Effector memory CD4-positive, alpha-beta T cell (primary cell): ENCODE data around the gene OTULINL.

Source experiments
- DNase-seq, 3 donors: peaks; one replicate each; pipeline ENCODE4 v3.0.0-alpha.2; 2020
- H3K27ac ChIP-seq: 2 replicates; pipeline ENCODE4 v1.7.0; 2013; ENCODE audit warnings: mild to moderate bottlenecking, low read length, moderate library complexity; ENCODE audit not compliant: insufficient read depth, poor library complexity, severe bottlenecking
- H3K27me3 ChIP-seq: replicated peaks from 2 replicates; pipeline ENCODE4 v1.7.0; 2013; ENCODE audit warnings: mild to moderate bottlenecking, low read length; ENCODE audit not compliant: insufficient read depth, control insufficient read depth, poor library complexity, severe bottlenecking
- H3K36me3 ChIP-seq: 2 replicates; pipeline ENCODE4 v1.7.0; 2013; ENCODE audit warnings: mild to moderate bottlenecking, low read length, moderate library complexity; ENCODE audit not compliant: control insufficient read depth, insufficient read depth
- H3K4me1 ChIP-seq: 2 replicates; pipeline ENCODE4 v1.7.0; 2013; ENCODE audit warnings: low read length, mild to moderate bottlenecking; ENCODE audit not compliant: control insufficient read depth, insufficient read depth, poor library complexity, severe bottlenecking
- H3K4me3 ChIP-seq: 2 replicates; pipeline ENCODE4 v1.7.0; 2013; ENCODE audit warnings: low read length, low read depth, mild to moderate bottlenecking; ENCODE audit not compliant: insufficient read depth, poor library complexity, severe bottlenecking
- H3K9me3 ChIP-seq: 2 replicates; pipeline ENCODE4 v1.7.0; 2013; ENCODE audit warnings: mild to moderate bottlenecking, low read length, moderate library complexity; ENCODE audit not compliant: control insufficient read depth

OTULINL gene

DNA sequence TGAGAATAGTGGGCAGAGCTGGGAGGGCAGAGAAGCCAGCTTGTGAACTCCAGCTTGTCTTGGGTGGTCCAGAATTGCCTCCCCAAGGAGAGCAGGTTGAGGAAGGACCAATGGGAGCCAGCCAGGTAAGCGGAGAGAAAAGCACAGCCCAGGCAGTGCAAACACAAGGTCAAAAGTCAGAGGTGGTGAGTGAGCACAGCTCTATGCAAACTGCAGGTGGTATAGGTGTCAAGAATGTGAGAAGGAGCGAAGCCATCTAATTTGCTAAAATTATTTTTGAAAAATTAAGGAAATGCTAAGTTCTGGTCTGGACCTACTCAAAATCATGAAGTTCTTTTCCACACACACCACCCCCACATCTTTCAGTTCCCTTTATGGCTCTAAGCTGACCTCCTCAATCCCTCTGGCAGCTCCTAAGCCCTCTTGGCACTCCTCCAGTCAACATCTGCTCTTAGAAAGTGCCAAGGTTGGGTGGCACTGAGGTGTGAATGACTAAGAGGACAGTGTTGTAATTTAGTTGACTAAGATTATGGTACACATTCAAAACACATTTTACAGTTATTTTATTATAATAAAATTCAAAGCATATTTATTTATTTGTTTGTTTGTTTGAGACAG lies 6.6 kb upstream of the OTULINL start:
- no peaks in the 10 kb centered on the region for H3K9me3 ChIP-seq
- H3K27me3 ChIP-seq, result no peaks in the 10 kb centered on the region
- no peaks in the 10 kb centered on the region for H3K36me3 ChIP-seq
- no peak for DNase-seq
- H3K27ac ChIP-seq, result no peak overlapping the region
- H3K4me3 ChIP-seq, result no peak overlapping the region
- H3K4me1 ChIP-seq, result no peaks in the 10 kb centered on the region

DNA sequence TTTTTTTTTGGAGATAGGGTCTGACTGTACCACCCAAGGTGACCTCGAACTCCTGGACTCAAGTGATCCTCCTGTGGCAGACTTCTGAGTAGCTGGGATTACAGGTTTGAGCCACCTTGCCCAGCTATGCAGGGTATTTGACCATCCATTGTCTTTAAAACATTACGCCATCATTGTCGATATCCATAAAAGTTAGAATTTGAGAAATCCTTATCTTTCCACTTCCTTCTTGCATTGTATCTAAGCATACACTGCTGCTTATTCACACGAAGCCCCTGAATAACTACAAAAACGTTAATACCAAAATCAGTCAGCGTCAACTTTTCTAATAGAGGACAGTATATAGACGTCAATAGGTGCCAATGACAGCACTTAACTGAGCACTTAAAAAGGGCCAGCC lies 5.4 kb upstream of the OTULINL start:
- H3K4me3 ChIP-seq, result no peak overlapping the region
- no peaks in the 10 kb centered on the region for H3K27me3 ChIP-seq
- no peak overlapping the region for H3K27ac ChIP-seq
- H3K36me3 ChIP-seq, result no peaks in the 10 kb centered on the region
- no peaks in the 10 kb centered on the region for H3K9me3 ChIP-seq
- no peaks in the 10 kb centered on the region for H3K4me1 ChIP-seq
- no peak for DNase-seq

DNA sequence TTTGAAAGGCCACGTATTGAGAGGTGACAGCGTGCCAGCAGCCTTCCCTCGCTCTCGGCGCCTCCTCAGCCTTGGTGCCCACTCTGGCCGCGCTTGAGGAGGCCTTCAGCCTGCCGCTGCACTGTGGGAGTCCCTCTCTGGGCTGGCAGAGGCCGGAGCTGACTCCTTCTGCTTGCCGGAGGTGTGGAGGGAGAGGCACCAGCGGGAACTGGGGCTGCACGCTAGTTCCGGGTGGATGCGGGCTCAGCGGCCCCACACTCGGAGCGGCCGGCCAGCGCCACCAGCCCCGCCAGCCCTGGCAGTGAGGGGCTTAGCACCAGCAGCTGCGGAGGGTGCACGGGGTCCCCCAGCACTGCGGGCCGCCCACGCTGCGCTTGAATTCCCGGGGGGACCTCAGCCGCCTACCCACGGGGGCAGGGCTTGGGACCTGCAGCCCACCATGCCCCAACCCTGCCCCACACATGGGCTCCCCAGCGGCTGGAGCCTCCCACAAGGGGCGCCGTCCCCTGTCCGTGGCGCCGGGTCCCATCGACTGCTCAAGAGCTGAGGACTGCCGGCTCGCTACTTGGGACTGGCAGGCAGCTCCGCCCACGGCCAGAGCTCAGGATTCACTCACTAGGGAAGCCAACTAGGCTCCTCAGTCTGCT lies 4.4 kb upstream of the OTULINL start:
- Histone ChIP-seq H3K27me3 (no peaks in the 10 kb centered on the region), H3K36me3 (no peaks in the 10 kb centered on the region)

DNA sequence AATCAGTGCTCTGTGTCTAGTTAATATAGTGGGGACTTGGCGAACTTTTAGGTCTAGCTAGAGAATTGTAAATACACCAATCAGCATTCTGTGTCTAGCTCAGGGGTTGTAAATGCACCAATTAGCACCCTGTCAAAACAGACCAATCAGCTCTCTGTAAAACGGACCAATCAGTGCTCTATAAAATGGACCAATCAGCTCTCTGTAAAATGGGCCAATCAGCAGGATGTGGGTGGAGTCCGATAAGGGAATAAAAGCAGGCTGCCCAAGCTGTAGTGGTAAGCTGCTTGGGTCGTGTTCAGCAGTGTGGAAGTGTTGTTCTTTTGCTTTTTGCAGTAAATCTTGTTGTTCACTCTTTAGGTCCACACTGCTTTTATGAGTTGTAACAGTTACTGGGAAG lies 3.6 kb upstream of the OTULINL start:
- Histone ChIP-seq H3K36me3 (no peaks in the 10 kb centered on the region), H3K27ac (no peak overlapping the region), H3K9me3 (no peaks in the 10 kb centered on the region), H3K4me3 (no peak overlapping the region), H3K4me1 (no peaks in the 10 kb centered on the region), H3K27me3 (no peaks in the 10 kb centered on the region)
- DNase-seq, result no peak

More for the DNA sequence above, 4.4 kb upstream of the OTULINL start:
- H3K4me3 ChIP-seq, result no peak overlapping the region
- no peak for DNase-seq
- H3K27ac ChIP-seq, result no peak overlapping the region
- H3K4me1 ChIP-seq, result no peaks in the 10 kb centered on the region
- H3K9me3 ChIP-seq, result no peaks in the 10 kb centered on the region

DNA sequence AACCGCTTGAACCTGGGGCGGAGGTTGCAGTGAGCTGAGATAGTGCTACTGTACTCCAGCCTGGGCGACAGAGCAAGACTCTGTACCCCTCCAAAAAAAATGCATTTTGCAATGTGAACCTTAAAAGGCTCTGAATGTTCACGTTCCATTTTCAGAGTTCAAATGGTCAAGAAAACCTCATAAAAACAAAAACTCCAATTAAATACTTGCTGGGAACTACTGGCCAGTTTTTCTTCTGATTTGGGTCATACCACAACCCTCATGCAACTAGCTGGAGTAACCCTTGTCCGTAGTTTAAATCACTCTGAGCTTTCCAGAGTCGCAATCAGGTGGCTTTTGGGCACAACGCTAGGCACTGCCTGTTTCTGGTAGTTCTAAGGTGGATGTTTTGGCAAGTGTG lies 2.3 kb upstream of the OTULINL start:
- H3K4me1 ChIP-seq, result peaks cover 4% of the 10 kb centered on the region
- H3K9me3 ChIP-seq, result no peaks in the 10 kb centered on the region
- no peak overlapping the region for H3K4me3 ChIP-seq
- DNase-seq, result no peak
- H3K27me3 ChIP-seq, result no peaks in the 10 kb centered on the region
- no peaks in the 10 kb centered on the region for H3K36me3 ChIP-seq
- H3K27ac ChIP-seq, result no peak overlapping the region

DNA sequence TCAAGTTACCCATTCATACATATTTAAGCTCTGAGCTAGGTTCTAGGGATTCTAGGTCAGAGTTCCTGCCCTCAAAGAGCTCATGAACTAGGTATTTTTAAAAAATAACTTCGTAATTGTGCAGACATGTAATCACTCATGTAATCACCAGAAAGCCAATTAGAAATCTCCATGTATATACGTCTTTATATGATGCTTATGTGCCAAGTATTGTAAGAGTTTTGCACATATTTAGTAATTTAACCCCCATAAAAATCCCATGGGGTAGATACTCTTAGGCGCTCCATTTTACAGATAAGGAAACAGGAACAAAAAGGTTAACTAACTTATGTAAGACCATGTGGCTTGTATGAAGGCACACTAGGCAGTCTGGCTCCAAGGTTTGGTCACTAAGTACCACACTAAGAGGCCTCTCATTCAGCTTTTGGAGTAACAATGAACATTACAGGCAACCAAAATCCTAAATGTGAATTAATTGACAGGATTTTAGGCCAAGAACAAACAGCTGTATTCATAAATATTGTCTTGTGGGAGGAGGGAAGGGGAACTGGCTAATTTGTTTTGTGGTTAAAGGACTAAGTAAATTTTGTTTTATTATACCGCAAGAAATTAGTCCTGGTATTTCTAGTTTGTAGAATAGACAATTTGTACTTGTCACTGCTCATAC lies 1.7 kb upstream of the OTULINL start:
- Histone ChIP-seq H3K27me3 (no peaks in the 10 kb centered on the region), H3K27ac (no peak overlapping the region), H3K4me3 (no peak overlapping the region), H3K4me1 (peaks cover 4% of the 10 kb centered on the region), H3K36me3 (no peaks in the 10 kb centered on the region), H3K9me3 (no peaks in the 10 kb centered on the region)
- DNase-seq, result no peak

DNA sequence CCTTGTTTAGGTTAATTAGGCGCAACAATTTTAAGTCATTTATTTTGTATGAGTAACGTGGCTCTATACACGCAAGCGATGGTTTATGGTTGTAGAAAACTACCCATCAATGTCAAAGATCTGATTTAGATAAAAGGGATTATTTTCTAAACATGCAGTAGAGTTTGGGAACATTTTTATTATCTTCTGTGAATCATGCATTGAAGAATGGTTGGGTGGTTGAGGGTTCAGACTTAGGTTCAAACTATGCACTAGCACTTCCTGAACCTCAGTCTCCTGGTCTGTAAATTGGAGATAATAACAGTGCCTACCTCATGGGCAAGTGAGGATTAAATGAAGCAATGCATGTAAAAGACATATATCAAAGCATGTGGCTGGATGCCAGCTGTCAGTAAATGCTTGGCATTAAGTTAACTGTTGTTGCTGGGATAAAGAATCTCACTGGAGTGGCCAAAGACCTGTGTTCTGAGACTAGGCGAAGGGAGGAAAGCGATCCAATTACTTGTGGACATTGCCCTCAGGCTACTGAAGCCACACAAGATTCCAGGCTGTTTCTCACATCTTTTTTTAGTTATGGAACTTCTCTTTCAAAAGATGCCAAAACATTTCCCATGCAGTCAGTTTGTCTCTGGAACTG lies 1.1 kb upstream of the OTULINL start:
- no peaks in the 10 kb centered on the region for H3K27me3 ChIP-seq
- no peaks in the 10 kb centered on the region for H3K36me3 ChIP-seq
- no peak overlapping the region for H3K27ac ChIP-seq
- no peak for DNase-seq
- no peaks in the 10 kb centered on the region for H3K9me3 ChIP-seq
- no peak overlapping the region for H3K4me3 ChIP-seq
- peaks cover 4% of the 10 kb centered on the region for H3K4me1 ChIP-seq

DNA sequence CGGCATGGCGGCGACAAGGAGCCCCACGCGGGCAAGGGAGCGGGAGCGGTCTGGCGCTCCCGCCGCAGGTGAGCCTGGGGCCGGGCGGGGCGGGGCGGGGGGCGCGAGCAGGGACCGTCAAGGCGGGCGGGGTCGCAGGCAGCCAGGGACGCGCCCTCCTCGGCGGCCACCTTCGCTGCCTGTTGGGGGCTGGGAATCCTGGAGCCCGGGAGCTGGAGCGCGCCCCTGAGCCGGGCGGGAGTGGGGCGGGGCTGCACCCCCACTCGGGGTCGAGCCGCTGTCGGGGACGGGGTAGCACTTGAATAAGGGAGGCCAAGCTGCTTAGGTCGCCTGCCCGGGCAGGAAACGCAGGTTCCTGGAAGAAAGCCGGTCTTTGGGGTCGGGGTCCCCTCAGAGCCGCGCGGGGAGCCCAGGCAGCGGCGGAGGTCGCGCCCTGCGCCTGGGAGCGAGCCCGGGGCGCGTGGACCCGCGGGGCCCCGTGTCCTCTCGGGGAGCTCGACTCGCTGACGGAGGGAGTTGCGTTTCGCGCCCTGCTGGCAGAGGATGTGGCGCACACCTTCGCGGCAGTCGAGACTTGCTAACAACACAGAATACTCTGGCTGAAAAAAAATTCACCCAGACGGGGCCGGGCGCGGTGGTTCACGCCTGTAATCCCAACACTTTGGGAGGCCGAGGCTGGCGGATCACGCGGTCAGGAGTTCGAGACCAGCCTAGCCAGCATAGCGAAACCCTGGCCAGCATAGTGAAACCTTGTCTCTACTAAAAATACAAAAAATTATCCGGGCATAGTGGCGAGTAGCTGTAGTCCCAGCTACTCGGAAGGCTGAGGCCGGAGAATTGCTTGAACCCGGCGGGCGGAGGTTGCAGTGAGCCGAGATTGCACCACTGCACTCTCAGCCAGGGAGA lies 552 bp downstream of the OTULINL start:
- H3K36me3 ChIP-seq, result no peaks in the 10 kb centered on the region
- H3K27ac ChIP-seq, result peak overlapping the region; percentile 84
- no peaks in the 10 kb centered on the region for H3K27me3 ChIP-seq
- peak; percentile 63 to 72 (median 68) for DNase-seq
- H3K9me3 ChIP-seq, result no peaks in the 10 kb centered on the region
- H3K4me1 ChIP-seq, result peaks cover 4% of the 10 kb centered on the region
- H3K4me3 ChIP-seq, result peak overlapping the region; percentile 90

DNA sequence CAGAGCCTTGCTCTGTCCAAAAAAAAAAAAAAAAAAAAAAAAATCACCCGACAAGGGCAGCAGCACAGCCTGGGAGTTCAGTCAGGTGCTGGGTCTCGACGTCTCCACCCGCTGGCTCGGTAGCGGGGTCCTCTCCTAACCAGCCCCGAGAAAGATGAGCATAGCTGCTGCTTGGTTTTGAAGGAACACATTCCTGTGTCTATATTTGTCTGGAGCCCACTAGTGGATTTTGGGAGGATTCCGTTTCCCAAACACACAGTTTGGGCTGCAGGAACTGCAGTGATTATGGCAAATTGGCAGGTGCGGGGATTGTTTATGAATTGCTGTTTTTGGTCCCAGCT lies 1.2 kb downstream of the OTULINL start:
- Histone ChIP-seq H3K9me3 (no peaks in the 10 kb centered on the region), H3K4me3 (peak overlapping the region; percentile 90), H3K36me3 (no peaks in the 10 kb centered on the region), H3K27ac (peak overlapping the region; percentile 84), H3K4me1 (peaks cover 4% of the 10 kb centered on the region), H3K27me3 (no peaks in the 10 kb centered on the region)
- DNase-seq, result no peak
